HG03280 (cell line): ENCODE data around the gene CCDC86.

Experiments used
- ATAC-seq: cut with Tn5 transposase; IDR thresholded peaks from one replicate; pipeline ENCODE4 v1.9.1; 2021; ENCODE audit warnings: mild to moderate bottlenecking, moderate library complexity; ENCODE audit not compliant: unreplicated experiment

Gene CCDC86

DNA sequence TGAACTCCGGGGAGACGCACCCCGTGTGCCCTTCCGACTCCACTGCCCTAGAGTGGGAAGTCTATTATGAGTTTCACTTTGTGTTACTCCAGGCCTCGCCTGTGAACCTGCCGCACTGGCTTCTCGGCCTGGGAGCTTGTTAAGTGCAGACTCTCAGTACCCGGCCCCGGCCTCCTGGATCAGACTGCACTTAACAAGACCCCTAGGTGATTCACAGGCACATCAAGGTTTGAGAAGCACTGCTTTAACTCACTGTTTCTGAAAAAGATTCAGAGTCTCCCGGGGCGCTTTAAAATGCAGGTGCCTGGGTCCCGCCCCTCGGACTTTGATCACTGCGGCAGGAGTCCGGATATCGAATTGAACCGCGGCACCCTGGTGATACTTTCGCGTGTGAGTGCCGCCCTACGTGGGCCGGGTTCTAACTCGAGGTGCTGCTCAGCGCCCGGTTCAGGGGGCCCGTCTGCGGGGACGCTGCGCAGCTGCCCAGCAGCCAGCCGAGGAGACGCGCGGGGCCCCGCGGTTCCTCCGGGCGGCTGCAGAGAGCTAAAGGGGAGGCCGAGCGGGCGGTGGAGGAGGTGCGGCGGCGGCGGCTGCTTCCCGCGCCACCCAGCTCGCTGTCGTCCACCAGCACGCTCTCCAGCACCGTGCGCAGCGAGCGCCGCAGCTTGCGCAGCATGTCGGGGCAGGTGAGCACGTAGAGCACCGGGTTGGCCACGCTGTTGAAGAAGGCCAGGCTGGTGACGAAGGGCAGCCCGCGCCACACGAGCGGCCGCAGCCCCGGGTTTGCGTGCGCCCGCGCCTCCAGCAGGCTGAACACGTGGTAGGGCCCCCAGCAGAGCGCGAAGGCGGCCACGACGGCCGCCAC is 10.4 kb downstream of the CCDC86 start:
- no peak for ATAC-seq

DNA sequence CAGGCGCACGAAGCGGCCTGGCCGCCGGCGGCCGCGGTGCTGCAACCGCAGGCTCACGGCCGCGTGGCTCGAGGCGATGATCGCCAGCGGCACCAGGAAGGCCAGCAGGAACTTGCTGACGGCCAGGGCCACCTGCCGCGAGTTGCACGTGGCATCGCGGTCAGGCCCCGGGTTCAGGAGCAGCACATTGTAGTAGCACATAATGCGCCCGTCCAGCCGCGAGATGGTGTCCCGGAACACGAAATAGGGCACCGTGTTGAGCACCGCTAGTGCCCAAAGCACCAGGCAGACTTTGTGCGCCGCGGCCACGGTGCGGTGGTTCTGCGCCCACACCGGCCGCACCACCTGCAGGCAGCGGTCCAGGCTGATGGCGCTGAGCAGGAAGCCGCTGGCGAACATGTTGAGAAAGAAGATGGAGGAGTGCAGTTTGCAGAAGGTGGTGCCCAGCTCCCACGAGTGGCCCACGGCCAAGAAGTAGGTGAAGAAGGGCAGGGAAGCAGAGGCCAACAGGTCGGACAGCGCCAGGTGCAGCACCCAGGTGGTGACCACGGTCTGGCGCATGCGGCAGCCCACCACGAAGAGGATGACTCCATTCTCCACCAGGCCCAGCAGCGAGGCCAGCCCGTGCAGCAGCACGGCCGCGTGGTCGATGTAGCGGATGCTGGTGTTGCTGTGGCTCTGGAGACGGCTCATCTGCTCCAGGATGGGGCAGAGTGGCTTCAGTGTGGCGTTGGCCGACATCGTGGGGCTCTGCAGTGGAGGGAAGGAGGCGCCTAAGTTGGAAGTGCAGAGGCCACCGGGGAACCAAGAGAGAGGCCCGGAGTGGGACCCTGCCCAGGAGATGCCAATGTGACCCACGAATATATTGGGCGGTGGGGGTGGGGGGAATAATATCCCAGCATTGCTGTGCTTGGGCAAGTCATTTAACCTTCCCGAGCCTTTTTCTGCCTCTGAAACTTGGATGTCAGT is 11.4 kb downstream of the CCDC86 start:
- ATAC-seq, result no peak

DNA sequence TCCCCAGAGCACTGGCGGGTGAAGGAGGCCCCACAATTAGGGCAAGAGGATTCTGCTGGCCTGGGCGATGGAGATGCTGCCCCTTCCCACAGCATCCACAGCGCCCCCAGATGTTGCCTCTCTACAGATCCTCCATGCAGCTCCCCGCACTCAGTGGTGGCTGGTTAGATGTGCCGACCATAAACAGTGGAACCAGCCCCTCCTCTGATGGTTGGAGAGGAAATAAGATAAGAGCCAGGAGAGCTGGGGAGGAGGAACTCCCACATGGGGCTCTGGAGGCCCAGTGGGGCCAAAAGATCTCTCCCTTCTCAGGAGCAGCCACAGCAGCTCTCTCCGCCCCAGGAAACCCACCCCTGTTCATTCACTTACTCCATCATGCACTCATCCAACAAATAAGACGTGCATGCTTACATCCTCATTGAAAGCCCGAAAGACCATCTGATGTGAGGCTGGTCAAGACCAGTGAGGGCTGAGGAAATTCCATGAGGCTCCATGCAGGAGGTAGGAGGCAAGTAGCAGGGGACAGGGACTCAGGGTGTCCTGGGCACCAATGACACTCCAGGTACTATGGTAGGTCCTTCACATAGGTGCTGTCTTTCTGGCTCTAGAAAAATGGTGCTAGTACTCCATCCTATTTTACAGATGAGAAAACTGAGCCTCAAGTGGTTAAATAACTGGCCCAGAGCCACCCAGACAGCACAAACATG is 12.4 kb downstream of the CCDC86 start:
- no peak for ATAC-seq

DNA sequence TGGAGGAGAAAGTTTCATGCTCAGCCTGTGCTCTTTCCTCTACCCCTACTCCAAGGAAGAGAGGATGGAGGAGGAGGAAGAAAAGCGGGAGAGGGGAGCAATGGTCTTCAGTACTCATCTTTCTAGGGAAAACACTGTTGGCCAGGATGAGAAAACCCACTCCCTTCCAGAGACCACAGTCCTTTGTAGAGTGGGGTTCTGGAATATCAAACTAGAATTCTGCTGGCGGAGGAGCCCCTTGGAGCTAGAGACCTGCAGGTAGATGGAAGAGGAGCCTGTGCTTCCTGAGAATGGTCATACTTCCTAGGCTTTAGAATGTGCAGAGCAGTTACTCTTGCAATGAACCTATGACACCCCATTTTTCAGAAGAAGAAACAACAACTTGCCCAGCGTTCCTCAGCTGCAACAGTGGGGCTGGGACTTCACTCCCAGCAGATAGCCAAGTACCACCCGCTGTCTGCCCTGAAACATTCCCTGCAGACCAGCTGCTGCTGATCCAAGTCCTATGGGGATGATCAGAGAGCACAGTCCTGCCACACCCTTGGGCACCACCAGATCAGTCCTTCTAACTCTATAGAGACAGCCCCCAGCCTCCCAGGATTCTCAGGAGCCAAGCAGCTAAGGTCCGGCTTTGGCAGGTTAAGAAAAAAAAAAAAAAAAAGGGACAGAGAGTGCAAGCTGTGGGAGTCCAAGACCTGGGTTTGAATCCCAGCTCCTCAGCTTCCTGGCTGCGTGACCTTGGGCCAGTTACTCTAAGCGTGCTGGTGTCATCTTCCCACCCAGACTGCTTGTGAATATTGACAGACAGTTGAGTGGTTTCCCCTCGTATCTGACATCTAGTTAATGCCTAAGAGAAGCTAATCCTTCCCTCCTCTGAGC is 13.2 kb downstream of the CCDC86 start:
- ATAC-seq, result no peak

DNA sequence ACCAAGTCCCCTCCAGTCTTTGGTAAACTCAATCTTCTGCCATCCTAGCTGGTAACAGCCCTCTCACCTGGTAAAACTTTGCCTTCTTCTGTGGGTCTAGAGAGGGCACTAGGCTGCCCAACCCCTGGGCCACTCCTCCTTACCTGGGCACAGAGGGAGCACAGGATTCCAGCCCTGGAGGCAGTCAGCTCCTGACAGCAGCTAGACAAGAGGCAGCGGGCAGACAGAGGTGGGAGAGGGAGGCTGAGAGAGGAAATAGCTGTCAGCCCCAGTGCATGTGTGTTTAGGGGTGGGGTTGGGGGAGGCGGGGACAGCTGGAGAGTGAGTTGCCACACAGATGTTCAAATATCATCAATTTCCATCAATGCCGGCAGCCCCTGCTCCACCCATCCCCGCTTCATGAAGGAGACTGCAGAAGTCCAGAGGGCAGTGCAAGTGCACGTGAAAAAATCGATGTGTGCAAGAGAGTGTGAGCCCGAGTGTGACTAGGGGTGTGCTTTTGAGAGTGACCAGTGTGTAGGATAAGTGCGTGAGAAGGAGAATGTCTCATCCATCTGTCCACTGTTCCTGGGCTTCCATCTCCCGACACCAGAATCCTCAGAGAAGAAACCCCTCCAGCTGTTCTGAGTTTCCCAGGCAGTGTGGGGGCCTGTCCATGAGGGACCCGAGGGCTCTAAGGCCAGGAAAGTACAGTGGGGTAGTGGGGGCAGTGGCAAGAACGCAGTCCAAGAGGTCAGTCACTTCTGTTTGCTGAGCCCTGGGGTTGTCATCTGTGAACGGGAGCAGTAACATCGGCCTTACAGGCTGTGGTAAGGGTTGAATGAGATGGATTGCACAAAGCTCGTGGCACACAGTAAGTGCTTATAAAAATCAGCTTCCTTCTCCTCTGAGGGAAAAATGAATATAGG is 14.1 kb downstream of the CCDC86 start, which contains the start of gene PTGDR2:
Gene PTGDR2 (minus strand): TSS at position 225 of the 908 bp plus-strand sequence. CDS start 2,228 bp downstream, outside the sequence.
- no peak for ATAC-seq

DNA sequence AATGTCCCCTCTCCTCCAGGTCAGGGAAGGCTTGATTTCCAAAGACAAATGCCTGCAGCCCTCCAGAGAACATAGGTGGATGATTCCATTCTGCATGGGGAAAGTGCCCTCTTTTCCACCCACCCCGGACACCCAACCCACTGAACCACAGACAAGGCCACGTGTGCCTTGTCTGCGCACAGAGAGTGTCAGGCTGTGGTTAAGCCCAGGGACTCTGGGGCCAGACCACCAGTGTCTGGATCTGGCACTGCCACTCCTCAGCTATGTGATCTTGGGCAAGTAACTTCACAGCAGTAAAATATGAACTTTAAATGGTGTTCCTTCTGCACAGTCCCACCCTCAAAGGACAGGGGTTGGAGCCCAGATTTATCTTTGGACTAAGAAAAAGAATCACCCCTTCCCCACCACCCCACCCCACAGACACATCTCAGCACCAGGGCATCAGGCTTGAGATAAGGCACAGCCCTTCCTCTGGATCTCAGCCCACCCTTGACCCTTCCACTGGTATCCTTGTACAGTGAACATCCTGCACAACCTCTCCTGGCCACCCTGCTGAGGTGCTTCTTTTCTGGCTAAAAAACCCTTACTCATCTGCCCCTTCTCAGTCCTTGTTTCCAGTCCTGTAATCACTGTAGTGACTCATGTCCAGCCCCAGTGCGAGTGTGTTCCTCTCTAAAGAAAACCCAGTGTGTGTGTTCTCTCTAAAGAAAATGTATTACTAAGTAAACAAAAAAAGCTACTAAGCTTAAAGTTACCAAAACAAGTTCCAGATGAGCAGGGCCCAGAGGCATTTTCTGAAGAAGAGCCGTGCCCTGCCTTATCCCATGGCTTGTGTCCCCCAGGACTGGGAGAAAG is 15.7 kb downstream of the CCDC86 start:
- no peak for ATAC-seq

DNA sequence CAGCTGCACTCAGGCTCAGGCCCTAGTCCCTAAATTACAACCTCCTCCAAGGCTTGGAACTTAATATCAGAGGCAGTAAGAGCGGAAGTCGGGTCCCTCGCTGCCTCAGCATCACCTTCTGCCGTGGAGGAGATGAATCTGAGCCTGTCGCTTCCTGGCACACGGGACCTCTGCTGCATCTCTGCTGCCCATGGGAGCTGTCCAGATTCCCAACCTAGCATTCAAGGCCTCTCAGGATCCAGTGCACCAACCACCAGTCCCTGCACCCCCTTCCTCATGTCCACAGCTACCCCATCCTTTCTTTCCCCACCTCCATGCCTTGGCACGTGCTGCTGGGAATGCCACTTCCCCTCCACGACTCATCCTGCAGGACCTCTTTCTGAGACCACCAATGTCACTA is 16.3 kb downstream of the CCDC86 start:
- no peak for ATAC-seq

DNA sequence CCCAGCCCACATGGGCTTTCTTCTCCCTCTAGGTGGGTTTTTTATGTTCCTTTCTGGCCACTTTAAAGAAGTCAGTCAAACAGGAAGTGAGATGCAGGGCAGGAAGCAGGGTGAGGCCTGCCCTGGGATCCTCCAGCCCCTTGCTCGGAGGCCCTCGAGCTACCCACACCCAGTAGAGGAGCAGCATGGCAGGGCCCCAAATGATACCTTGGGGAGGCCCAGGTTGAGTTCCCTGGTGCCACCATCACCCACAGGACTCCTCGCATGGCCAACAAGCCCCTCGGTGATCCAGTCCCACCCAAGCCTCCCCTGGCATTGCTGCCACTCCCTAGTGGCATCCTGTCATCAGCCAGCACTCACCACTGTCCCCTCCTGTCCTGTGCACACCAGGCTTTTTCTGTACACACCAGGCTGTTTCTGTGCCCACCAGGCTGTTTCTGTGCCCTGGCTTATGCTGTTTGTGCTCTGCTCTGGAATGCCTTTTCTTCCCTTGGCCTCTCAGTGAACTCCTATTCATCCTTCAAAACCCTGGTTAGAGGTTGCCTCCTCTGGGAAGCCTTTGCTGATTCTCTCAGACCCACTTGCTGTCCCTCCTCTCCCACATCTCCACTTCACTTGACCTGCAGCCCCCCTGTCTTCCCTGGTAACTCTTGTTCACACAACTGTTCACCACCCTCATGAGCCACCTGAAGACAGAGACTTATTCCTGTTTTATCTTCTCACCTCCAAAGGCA is 17.0 kb downstream of the CCDC86 start:
- ATAC-seq, result no peak

DNA sequence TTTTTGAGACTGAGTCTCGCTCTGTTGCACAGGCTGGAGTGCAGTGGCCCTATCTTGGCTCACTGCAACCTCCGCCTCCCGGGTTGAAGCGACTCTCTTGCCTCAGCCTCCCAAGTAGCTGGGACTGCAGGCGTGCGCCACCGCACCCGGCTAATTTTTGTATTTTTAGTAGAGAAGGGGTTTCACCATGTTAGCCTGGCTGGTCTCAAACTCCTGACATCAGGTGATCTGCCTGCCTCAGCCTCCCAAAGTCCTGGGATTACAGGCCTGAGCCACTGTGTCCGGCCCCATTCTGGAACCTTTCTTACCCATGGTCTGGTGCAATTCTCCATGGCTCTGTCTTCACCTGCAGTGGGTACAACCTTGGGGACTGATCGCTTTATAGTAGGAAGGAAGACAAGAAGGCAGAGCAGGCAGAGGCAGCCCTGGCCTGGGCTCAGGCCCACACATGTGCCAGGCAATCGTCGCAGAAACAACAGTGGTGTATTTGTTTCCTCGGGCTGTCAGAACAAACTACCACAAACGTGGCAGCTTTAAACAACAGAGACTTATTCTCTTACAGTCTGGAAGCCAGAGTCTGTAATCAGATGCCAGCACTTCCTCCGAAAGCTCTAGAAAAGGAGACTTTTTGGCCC is 17.8 kb downstream of the CCDC86 start:
- no peak for ATAC-seq

DNA sequence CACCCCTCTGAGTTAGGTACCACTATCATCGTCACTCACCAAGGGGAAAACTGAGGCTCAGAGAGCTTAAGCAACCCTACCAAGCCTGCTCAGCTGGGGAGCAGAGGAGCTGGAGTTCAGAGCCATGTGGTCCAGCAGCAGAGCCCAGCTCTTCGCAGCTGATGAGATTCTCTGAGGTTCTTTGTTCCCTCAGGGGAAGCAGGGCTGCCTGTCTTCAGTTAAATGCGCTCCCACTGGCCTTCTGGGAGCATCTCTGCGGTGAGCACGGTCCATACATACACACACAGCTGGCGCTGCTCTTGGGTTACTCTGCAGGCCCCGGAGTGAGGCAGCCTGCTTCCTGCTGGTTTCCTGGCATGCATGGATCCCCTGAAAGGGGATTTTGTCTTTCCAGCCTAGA is 19.0 kb downstream of the CCDC86 start:
- no peak for ATAC-seq

DNA sequence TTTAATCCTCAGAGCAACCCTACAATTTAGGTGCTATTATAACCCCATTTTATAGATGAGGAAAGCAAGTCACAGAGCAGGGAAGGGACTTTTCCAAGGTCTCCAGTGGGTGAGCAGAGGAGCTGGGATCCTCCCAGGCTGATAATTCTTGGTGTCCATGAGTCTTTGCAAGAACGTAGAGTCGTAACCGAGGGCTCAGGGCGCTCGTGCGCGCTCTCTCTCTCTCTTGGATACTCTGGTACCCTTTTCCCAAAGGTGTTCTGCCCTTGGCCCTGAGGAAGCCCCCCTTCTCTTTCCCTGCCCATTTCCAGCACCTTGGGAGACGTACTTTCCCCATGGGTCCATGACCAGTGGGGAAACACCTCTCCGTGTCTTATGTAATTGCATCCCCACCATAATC is 20.3 kb downstream of the CCDC86 start:
- ATAC-seq, result no peak

DNA sequence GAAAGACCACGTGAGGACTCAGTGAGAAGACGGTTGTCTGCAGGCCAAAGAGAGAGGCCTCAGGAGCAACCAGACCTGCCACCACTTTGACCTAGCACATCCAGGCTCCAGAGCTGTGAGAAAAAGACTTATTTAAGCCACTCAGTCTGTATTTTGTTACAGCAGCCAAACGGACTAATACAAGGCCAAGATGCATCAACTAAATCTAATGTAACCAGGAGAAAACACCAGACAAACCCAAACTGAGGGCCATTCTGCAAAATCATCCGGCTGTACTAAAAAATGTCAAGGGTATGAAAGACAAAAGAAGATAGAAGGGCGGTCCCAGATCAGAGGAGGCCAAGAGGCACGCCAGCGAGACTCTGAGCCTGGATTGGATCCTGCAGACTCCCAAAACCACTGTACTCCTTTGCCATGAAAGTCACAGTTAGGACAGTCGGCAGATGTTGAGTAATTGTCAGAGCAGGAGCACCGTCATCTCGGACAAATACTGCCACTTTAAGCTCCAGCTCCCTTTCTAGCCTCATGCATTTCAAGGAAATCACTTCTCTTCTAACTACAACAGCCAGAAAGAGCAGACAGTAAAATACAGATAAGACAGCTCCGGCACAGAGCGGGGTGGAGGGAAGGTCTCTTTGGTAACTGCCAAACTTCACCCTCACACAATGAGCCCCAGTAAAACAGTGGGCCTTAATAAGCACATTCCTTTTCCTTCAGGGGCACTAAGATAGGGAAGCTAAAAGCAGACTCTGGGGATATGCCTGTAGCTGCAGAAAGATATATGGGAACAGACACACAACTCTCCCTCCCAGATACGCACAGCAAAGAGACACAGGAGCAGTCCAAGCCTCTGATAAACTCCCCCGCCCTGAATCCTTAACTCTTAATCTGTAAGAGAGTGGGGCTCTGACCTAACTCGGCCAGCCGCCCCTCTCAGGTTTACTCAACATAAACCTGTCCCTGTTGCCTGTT is 21.9 kb downstream of the CCDC86 start:
- no peak for ATAC-seq

DNA sequence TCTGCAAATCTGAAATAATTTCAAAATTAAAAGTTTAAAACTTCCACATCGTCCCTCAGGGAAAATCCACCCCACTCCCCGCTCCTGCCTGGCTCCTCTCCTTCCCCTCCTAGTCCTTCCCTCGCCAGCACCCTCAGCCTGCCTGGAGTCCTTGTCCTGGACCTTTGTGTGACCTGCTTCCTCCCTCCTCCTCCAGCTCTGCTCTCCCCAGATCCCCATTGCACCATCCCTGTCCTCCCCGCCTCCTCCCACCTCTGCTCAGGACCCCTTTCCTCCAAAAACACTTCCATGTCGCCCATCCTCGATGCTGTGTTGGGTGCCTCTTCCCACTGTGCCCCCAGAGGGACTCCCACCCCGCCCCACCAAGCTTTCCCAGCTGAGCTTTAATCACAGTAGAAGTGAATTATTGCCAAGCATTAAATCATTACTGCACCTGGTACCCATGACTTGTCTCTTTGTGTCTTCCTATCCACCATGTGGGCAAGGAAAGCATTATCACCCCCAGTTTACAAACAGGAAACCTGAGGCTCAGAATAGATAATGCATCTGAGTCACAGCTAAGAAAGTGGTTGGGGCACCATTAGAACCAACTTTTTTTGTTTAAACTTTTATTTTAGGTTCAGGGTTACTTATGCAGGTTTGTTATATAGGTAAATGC is 23.1 kb downstream of the CCDC86 start:
- ATAC-seq, result no peak

DNA sequence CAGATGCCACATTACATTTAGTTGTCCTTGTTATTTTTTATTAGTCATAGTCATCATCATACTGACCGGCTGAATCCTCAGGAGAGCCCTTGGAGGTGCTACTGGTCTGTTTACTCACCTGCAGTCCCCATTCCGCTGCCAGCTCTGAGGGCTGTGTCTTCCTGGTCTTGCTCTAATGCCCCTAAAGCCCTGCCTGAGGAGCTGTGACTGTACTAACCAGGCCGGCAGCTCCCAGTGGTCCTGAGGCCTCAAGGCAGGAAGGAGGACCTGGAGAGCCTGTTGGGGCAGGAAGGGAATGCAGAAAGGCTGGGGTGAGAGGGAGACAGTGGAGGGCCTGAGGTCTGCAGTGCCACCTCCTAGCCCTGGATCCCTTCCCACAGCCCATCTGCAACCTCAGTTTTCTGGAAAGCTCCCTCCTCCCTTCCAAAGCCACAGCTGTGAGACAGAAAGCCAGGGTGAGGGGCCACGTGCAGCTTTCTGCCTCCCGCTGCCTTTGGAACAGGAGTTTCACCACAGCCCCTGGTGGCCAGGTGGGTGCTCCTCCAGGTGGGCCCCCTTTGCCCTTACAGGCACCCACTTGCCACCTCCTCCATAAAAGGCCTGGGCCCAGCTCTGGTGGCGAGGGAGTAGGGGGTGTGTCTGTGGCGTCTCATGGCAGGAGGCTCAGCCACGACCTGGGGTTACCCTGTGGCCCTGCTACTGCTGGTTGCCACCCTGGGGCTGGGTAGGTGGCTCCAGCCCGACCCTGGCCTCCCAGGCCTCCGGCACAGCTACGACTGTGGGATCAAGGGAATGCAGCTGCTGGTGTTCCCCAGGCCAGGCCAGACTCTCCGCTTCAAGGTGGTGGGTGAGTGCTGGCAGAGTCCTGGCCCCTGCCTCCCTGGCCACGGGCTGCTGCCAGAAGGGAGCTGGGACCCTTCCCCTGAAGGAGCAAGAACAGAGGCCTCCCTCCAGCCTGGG is 25.3 kb downstream of the CCDC86 start, which contains the start of gene ZP1:
Gene ZP1 (plus strand): TSS at position 632 of the 960 bp plus-strand sequence. CDS start 20 bp downstream, at position 652.
- ATAC-seq, result no peak
